KMS-11 (cell line): ENCODE data around the gene FNBP1.

Experiments
- H2AFZ ChIP-seq: fragments of 200-600 bp; sonication (generic); 2 replicates; pipeline ENCODE4 v1.6.1; 2016; ENCODE audit warnings: antibody characterized with exemption, mixed run types, low read depth
- H3K27ac ChIP-seq: fragments of 200-600 bp; sonication (generic); 2 replicates; pipeline ENCODE4 v1.6.1; 2016; ENCODE audit warnings: mild to moderate bottlenecking, mixed run types
- H3K27me3 ChIP-seq: fragments of 200-600 bp; sonication (generic); 2 replicates; pipeline ENCODE4 v1.6.1; 2017; ENCODE audit warnings: mild to moderate bottlenecking, low read depth, mixed run types, moderate library complexity; ENCODE audit not compliant: insufficient read depth
- H3K36me3 ChIP-seq: fragments of 200-600 bp; sonication (generic); 2 replicates; pipeline ENCODE4 v1.6.1; 2017; ENCODE audit warnings: mild to moderate bottlenecking, mixed run types; ENCODE audit not compliant: insufficient read depth
- H3K4me1 ChIP-seq: fragments of 200-600 bp; sonication (generic); 2 replicates; pipeline ENCODE4 v1.6.1; 2016; ENCODE audit warnings: mild to moderate bottlenecking, low read depth, mixed run types; ENCODE audit not compliant: poor library complexity, severe bottlenecking
- H3K4me2 ChIP-seq: fragments of 200-600 bp; sonication (generic); 2 replicates; pipeline ENCODE4 v1.7.0; 2016; ENCODE audit warnings: mild to moderate bottlenecking, mixed run types
- H3K4me3 ChIP-seq: fragments of 200-600 bp; sonication (generic); IDR thresholded peaks from 2 replicates; pipeline ENCODE4 v1.6.1; 2017; ENCODE audit warnings: low read depth, low read length, mixed read lengths; ENCODE audit not compliant: insufficient read depth
- H3K79me2 ChIP-seq: fragments of 200-600 bp; sonication (generic); 2 replicates; pipeline ENCODE4 v1.6.1; 2016; ENCODE audit warnings: low read depth, mixed run types; ENCODE audit not compliant: insufficient read depth
- H3K9ac ChIP-seq: fragments of 200-600 bp; sonication (generic); 2 replicates; pipeline ENCODE4 v1.6.1; 2016; ENCODE audit warnings: mild to moderate bottlenecking, mixed run types
- H4K20me1 ChIP-seq: fragments of 200-600 bp; sonication (generic); 2 replicates; pipeline ENCODE4 v1.6.1; 2016; ENCODE audit warnings: mild to moderate bottlenecking, mixed run types; ENCODE audit not compliant: insufficient read depth
- CTCF ChIP-seq: fragments of 200-600 bp; sonication (generic); conservative IDR thresholded peaks from 2 replicates; pipeline ENCODE4 v1.6.1; 2017; ENCODE audit warnings: low read depth, mild to moderate bottlenecking, antibody characterized with exemption, low read length, moderate library complexity, mixed read lengths

FNBP1 gene

GRCh38 chr9:129849901-129850300 is 193.1 kb downstream of the FNBP1 start:
- Histone ChIP-seq H3K4me2 (no peak overlapping the region), H3K4me1 (peaks cover 5% of the 10 kb centered on the region), H4K20me1 (no peaks in the 10 kb centered on the region), H3K27ac (no peak overlapping the region), H2AFZ (no peak overlapping the region), H3K27me3 (no peaks in the 10 kb centered on the region), H3K36me3 (no peaks in the 10 kb centered on the region), H3K79me2 (no peaks in the 10 kb centered on the region), H3K4me3 (no peak overlapping the region), H3K9ac (no peak overlapping the region)
- no peak for TF ChIP-seq CTCF

DNA sequence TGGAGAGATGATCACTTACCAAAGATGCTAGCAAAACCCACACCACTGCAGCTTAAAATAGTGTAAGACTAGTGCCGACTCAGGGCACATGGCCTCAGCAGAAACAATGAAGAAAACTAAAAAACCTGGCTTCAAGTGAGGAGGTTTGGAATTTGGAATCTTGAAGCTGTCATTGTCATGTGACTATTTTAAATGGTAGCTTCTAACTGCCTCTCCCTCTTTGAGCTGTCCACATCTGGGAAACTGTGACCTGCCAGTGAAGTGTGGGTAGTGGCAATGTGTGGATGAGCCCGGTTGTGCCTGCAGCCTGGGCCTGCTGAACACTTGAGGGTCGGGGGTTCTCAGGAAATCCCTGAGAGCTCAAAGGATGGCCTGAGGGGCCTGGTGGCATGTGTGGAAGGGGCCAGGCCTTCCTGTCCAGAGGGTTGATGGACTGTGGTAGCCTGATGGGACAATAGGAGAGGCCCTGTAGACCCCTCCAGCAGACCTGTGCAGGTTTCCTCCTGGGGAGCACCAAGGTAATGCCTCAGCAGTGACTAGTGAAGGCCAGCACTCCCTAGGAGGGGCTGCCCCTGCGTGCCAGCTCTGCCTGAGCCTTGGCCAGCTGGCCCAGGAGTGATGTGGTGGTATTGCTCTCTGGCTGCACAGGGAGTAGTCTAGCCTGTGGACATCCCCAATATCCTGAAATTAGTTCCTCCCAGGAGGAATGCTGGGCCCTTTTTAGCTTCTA is 194.1 kb downstream of the FNBP1 start:
- TF ChIP-seq CTCF = no peak
- Histone ChIP-seq H3K27ac (no peak overlapping the region), H3K36me3 (no peaks in the 10 kb centered on the region), H3K4me2 (no peak overlapping the region), H2AFZ (no peak overlapping the region), H3K4me3 (no peak overlapping the region), H4K20me1 (no peaks in the 10 kb centered on the region), H3K27me3 (no peaks in the 10 kb centered on the region), H3K4me1 (peaks cover 5% of the 10 kb centered on the region), H3K79me2 (no peaks in the 10 kb centered on the region), H3K9ac (no peak overlapping the region)

- Histone ChIP-seq H2AFZ (no peak overlapping the region), H3K27ac (no peak overlapping the region), H4K20me1 (no peaks in the 10 kb centered on the region), H3K4me3 (no peak overlapping the region), H3K4me2 (no peak overlapping the region), H3K79me2 (no peaks in the 10 kb centered on the region), H3K36me3 (no peaks in the 10 kb centered on the region), H3K27me3 (no peaks in the 10 kb centered on the region), H3K4me1 (peaks cover 5% of the 10 kb centered on the region), H3K9ac (no peak overlapping the region)
- no peak for TF ChIP-seq CTCF
These were observed 197.6 kb downstream of the FNBP1 start for GRCh38 chr9:129845373-129845772.

GRCh38 chr9:129841071-129841470 is 201.9 kb downstream of the FNBP1 start:
- Histone ChIP-seq H4K20me1 (no peaks in the 10 kb centered on the region), H3K9ac (no peak overlapping the region), H3K27ac (no peak overlapping the region), H3K79me2 (no peaks in the 10 kb centered on the region), H2AFZ (no peak overlapping the region), H3K4me1 (peaks cover 6% of the 10 kb centered on the region), H3K27me3 (no peaks in the 10 kb centered on the region), H3K4me3 (no peak overlapping the region), H3K36me3 (no peaks in the 10 kb centered on the region), H3K4me2 (no peak overlapping the region)
- no peak for TF ChIP-seq CTCF
